ENCODE data around the gene ATP6V1E1. TPM values are rescaled to one million over a fixed set of nuclear protein-coding genes. Genes with fewer than 3 reads are reported as not detected.

ATP6V1E1 gene
- polyA plus RNA-seq, 2 donors, result 63.9 to 112 TPM

DNA sequence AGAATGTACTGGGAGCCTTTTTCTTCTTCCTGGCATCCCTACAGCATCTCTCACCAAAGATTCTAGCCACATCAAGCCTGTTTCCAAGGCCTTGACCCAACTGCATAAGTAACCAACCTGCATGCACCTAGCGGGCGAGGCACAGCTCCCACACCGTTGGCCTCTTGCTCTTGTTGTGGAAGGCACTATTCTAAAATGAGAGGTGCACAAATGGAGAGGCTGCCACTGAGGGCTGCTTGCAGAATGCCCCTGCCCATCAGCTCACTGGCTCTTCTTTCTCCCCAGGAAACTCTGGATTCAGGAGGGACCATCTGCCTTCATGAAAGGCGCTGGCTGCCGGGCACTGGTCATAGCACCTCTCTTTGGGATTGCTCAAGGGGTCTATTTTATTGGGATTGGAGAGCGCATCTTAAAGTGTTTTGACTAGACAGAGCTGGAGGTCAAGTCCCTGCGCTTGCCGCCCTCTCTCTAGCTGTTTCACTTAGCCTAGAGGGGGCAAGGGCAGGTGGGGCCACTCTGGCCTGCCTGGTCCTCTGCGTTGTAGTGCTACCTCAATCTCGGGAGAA, 38.7 kb downstream of the ATP6V1E1 start:
- Histone ChIP-seq H3K9me3 (ENCODE audit: control insufficient read depth in 2 of 2, insufficient read depth in 1 of 2, low read depth in 1 of 2, low read length in 1 of 2) (no peaks in the 10 kb centered on the region), H3K4me1 (ENCODE audit: control insufficient read depth in 2 of 2, insufficient read depth in 2 of 2, low read length in 1 of 2) (no peaks in the 10 kb centered on the region), H3K4me3 (ENCODE audit: low read depth in 1 of 2, low read length in 2 of 2) (no peak overlapping the region), H3K27ac (ENCODE audit: low read depth in 2 of 2, low read length in 1 of 2) (no peak overlapping the region), H3K27me3 (ENCODE audit: control insufficient read depth in 1 of 2, insufficient read depth in 2 of 2, low read length in 2 of 2) (no peaks in the 10 kb centered on the region), H3K36me3 (ENCODE audit: control insufficient read depth in 2 of 2, insufficient read depth in 2 of 2, low read length in 1 of 2) (peaks cover 3 to 19% of the 10 kb centered on the region in 2 donors)
- 90 to 94% methylated on average over 10 of the region's 10 CpGs for WGBS, 2 donors

GRCh38 chr22:17588606-17589005, 39.9 kb downstream of the ATP6V1E1 start:
- no peaks in the 10 kb centered on the region for H3K27me3 ChIP-seq (ENCODE audit: control insufficient read depth in 1 of 2, insufficient read depth in 2 of 2, low read length in 2 of 2)
- H3K4me3 ChIP-seq (ENCODE audit: low read depth in 1 of 2, low read length in 2 of 2), result no peak overlapping the region
- WGBS, 2 donors, result 95 to 96% methylated on average over 11 of the region's 11 CpGs
- H3K4me1 ChIP-seq (ENCODE audit: control insufficient read depth in 2 of 2, insufficient read depth in 2 of 2, low read length in 1 of 2), result no peaks in the 10 kb centered on the region
- H3K9me3 ChIP-seq (ENCODE audit: control insufficient read depth in 2 of 2, insufficient read depth in 1 of 2, low read depth in 1 of 2, low read length in 1 of 2), result no peaks in the 10 kb centered on the region
- peaks cover 3 to 19% of the 10 kb centered on the region in 2 donors for H3K36me3 ChIP-seq (ENCODE audit: control insufficient read depth in 2 of 2, insufficient read depth in 2 of 2, low read length in 1 of 2)
- no peak overlapping the region for H3K27ac ChIP-seq (ENCODE audit: low read depth in 2 of 2, low read length in 1 of 2)

DNA sequence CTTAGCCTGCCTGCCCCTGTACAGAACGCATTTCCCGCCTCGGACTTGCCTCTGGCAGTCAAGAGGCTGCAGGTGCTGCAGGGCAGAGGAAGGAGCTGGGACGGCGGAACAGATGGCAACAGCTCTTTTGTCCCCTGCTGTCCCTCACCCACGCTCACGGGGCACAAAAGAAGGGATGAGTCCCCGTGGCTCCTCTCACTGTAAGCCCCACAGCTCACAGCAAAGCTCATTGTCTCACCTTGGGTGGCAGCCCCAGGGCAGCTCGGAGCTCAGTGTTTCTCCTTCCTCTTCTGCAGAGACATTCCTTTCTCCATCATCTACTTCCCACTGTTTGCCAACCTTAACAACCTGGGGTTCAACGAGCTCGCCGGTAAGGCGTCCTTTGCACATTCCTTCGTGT, 40.9 kb downstream of the ATP6V1E1 start:
- Histone ChIP-seq H3K36me3 (ENCODE audit: control insufficient read depth in 2 of 2, insufficient read depth in 2 of 2, low read length in 1 of 2) (peaks cover 3 to 14% of the 10 kb centered on the region in 2 donors), H3K27ac (ENCODE audit: low read depth in 2 of 2, low read length in 1 of 2) (no peak overlapping the region), H3K27me3 (ENCODE audit: control insufficient read depth in 1 of 2, insufficient read depth in 2 of 2, low read length in 2 of 2) (no peaks in the 10 kb centered on the region), H3K9me3 (ENCODE audit: control insufficient read depth in 2 of 2, insufficient read depth in 1 of 2, low read depth in 1 of 2, low read length in 1 of 2) (no peaks in the 10 kb centered on the region), H3K4me3 (ENCODE audit: low read depth in 1 of 2, low read length in 2 of 2) (no peak overlapping the region), H3K4me1 (ENCODE audit: control insufficient read depth in 2 of 2, insufficient read depth in 2 of 2, low read length in 1 of 2) (no peaks in the 10 kb centered on the region)
- 80 to 85% methylated on average over 14 of the region's 14 CpGs for WGBS, 2 donors

DNA sequence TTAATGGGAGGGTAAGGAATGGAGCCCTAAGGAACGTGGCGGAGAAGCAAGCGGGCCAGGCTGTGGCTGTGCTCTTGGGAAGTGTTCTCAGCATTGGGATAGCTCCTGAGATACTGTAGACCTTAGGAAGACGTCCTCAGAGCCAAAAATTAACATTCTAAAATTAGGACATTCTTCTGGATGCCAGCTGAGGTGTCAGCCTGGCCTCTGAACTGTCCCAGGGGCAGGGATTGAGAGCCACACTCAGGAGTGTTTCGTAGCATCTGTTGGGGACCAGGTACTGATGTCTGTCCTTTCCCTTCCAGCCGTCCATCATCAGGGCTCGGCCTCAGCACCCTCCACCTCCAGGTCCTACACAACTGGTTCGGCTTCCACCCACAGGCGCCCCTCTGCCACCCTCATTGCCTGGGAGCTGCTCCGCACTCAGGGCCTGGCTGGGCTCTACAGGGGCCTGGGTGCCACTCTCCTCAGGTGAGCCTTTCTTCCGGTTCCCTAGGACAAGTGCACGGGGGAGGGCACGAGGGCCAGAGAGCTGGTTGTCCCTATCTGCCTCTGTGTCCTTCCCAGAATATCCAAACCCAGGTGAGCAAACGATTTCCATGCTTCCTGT, 41.6 kb downstream of the ATP6V1E1 start:
- 85 to 88% methylated on average over 14 of the region's 14 CpGs for WGBS, 2 donors

GRCh38 chr22:17583151-17583550, 45.4 kb downstream of the ATP6V1E1 start:
- no peaks in the 10 kb centered on the region for H3K9me3 ChIP-seq (ENCODE audit: control insufficient read depth in 2 of 2, insufficient read depth in 1 of 2, low read depth in 1 of 2, low read length in 1 of 2)
- H3K27ac ChIP-seq (ENCODE audit: low read depth in 2 of 2, low read length in 1 of 2), result no peak overlapping the region
- H3K4me3 ChIP-seq (ENCODE audit: low read depth in 1 of 2, low read length in 2 of 2), result no peak overlapping the region
- no peaks in the 10 kb centered on the region for H3K27me3 ChIP-seq (ENCODE audit: control insufficient read depth in 1 of 2, insufficient read depth in 2 of 2, low read length in 2 of 2)
- WGBS, 2 donors, result 89% methylated on average over 10 of the region's 10 CpGs
- no peaks in the 10 kb centered on the region for H3K4me1 ChIP-seq (ENCODE audit: control insufficient read depth in 2 of 2, insufficient read depth in 2 of 2, low read length in 1 of 2)
- H3K36me3 ChIP-seq (ENCODE audit: control insufficient read depth in 2 of 2, insufficient read depth in 2 of 2, low read length in 1 of 2), result no peaks in the 10 kb centered on the region

More for the DNA sequence above, 41.6 kb downstream of the ATP6V1E1 start:
- H3K27ac ChIP-seq (ENCODE audit: low read depth in 2 of 2, low read length in 1 of 2), result no peak overlapping the region
- H3K4me1 ChIP-seq (ENCODE audit: control insufficient read depth in 2 of 2, insufficient read depth in 2 of 2, low read length in 1 of 2), result no peaks in the 10 kb centered on the region
- H3K27me3 ChIP-seq (ENCODE audit: control insufficient read depth in 1 of 2, insufficient read depth in 2 of 2, low read length in 2 of 2), result no peaks in the 10 kb centered on the region
- no peaks in the 10 kb centered on the region for H3K9me3 ChIP-seq (ENCODE audit: control insufficient read depth in 2 of 2, insufficient read depth in 1 of 2, low read depth in 1 of 2, low read length in 1 of 2)
- peaks cover 3 to 8% of the 10 kb centered on the region in 2 donors for H3K36me3 ChIP-seq (ENCODE audit: control insufficient read depth in 2 of 2, insufficient read depth in 2 of 2, low read length in 1 of 2)
- H3K4me3 ChIP-seq (ENCODE audit: low read depth in 1 of 2, low read length in 2 of 2), result no peak overlapping the region

- Histone ChIP-seq H3K9me3 (ENCODE audit: control insufficient read depth in 2 of 2, insufficient read depth in 1 of 2, low read depth in 1 of 2, low read length in 1 of 2) (no peaks in the 10 kb centered on the region), H3K27ac (ENCODE audit: low read depth in 2 of 2, low read length in 1 of 2) (no peak overlapping the region), H3K27me3 (ENCODE audit: control insufficient read depth in 1 of 2, insufficient read depth in 2 of 2, low read length in 2 of 2) (no peaks in the 10 kb centered on the region), H3K4me1 (ENCODE audit: control insufficient read depth in 2 of 2, insufficient read depth in 2 of 2, low read length in 1 of 2) (no peaks in the 10 kb centered on the region), H3K36me3 (ENCODE audit: control insufficient read depth in 2 of 2, insufficient read depth in 2 of 2, low read length in 1 of 2) (no peaks in the 10 kb centered on the region), H3K4me3 (ENCODE audit: low read depth in 1 of 2, low read length in 2 of 2) (no peak overlapping the region)
- 84 to 86% methylated on average over 17 of the region's 17 CpGs for WGBS, 2 donors
Measured at GRCh38 chr22:17581631-17582030, 46.9 kb downstream of the ATP6V1E1 start.

- H3K27ac ChIP-seq (ENCODE audit: low read depth in 2 of 2, low read length in 1 of 2), result no peak overlapping the region
- H3K36me3 ChIP-seq (ENCODE audit: control insufficient read depth in 2 of 2, insufficient read depth in 2 of 2, low read length in 1 of 2), result no peaks in the 10 kb centered on the region
- no peaks in the 10 kb centered on the region for H3K9me3 ChIP-seq (ENCODE audit: control insufficient read depth in 2 of 2, insufficient read depth in 1 of 2, low read depth in 1 of 2, low read length in 1 of 2)
- no peaks in the 10 kb centered on the region for H3K27me3 ChIP-seq (ENCODE audit: control insufficient read depth in 1 of 2, insufficient read depth in 2 of 2, low read length in 2 of 2)
- 76 to 78% methylated on average over 18 to 21 of the region's 21 CpGs for WGBS, 2 donors
- H3K4me1 ChIP-seq (ENCODE audit: control insufficient read depth in 2 of 2, insufficient read depth in 2 of 2, low read length in 1 of 2), result no peaks in the 10 kb centered on the region
- H3K4me3 ChIP-seq (ENCODE audit: low read depth in 1 of 2, low read length in 2 of 2), result no peak overlapping the region
Measured at GRCh38 chr22:17581056-17581455, 47.5 kb downstream of the ATP6V1E1 start.

GRCh38 chr22:17580441-17581031, 48.0 kb downstream of the ATP6V1E1 start:
- no peaks in the 10 kb centered on the region for H3K36me3 ChIP-seq (ENCODE audit: control insufficient read depth in 2 of 2, insufficient read depth in 2 of 2, low read length in 1 of 2)
- no peaks in the 10 kb centered on the region for H3K4me1 ChIP-seq (ENCODE audit: control insufficient read depth in 2 of 2, insufficient read depth in 2 of 2, low read length in 1 of 2)
- H3K27ac ChIP-seq (ENCODE audit: low read depth in 2 of 2, low read length in 1 of 2), result no peak overlapping the region
- H3K4me3 ChIP-seq (ENCODE audit: low read depth in 1 of 2, low read length in 2 of 2), result no peak overlapping the region
- WGBS, 2 donors, result 65 to 71% methylated on average over 15 of the region's 15 CpGs
- no peaks in the 10 kb centered on the region for H3K27me3 ChIP-seq (ENCODE audit: control insufficient read depth in 1 of 2, insufficient read depth in 2 of 2, low read length in 2 of 2)
- H3K9me3 ChIP-seq (ENCODE audit: control insufficient read depth in 2 of 2, insufficient read depth in 1 of 2, low read depth in 1 of 2, low read length in 1 of 2), result no peaks in the 10 kb centered on the region

- no peaks in the 10 kb centered on the region for H3K4me1 ChIP-seq (ENCODE audit: control insufficient read depth in 2 of 2, insufficient read depth in 2 of 2, low read length in 1 of 2)
- H3K27ac ChIP-seq (ENCODE audit: low read depth in 2 of 2, low read length in 1 of 2), result no peak overlapping the region
- WGBS, 2 donors, result 81 to 94% methylated on average over 14 of the region's 14 CpGs
- no peaks in the 10 kb centered on the region for H3K9me3 ChIP-seq (ENCODE audit: control insufficient read depth in 2 of 2, insufficient read depth in 1 of 2, low read depth in 1 of 2, low read length in 1 of 2)
- no peak overlapping the region for H3K4me3 ChIP-seq (ENCODE audit: low read depth in 1 of 2, low read length in 2 of 2)
- H3K27me3 ChIP-seq (ENCODE audit: control insufficient read depth in 1 of 2, insufficient read depth in 2 of 2, low read length in 2 of 2), result no peaks in the 10 kb centered on the region
- no peaks in the 10 kb centered on the region for H3K36me3 ChIP-seq (ENCODE audit: control insufficient read depth in 2 of 2, insufficient read depth in 2 of 2, low read length in 1 of 2)
Measured at GRCh38 chr22:17579535-17579981, 49.0 kb downstream of the ATP6V1E1 start.

Measured in esophagus (tissue), 2 donors.